ENCODE data around the gene PHC3.

Gene PHC3

DNA sequence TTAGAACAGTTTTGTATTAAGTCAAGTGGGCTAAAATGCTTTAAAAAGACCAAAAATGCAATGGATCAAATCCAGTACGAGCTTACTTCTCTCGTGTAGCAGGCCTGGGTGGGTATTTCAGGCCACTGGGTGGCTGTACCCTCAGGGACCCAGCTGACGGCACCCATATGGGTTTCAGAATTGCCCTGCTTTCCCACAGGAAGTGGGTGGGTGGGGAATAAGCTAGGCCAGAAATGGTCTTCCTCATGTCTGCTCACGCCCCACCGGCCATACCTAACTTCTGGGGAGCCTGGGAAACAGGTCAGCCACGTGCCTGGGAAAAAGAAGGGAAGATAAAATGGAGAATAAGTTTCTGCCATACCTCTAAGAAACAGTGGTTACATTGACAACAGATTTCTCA lies 123.4 kb downstream of the PHC3 start:
- Histone ChIP-seq H3K9me3 (ENCODE audit: control insufficient read depth in 2 of 2, low read length in 2 of 2) (no peaks in the 10 kb centered on the region), H3K4me1 (ENCODE audit: control insufficient read depth, insufficient read depth, low read length) (no peaks in the 10 kb centered on the region), H3K27ac (ENCODE audit: low read length) (no peak overlapping the region), H3K9ac (ENCODE audit: low read length in 2 of 2) (no peak overlapping the region), H3K36me3 (ENCODE audit: control insufficient read depth in 2 of 2, insufficient read depth in 2 of 2, low read length in 2 of 2) (no peaks in the 10 kb centered on the region), H3K27me3 (ENCODE audit: control insufficient read depth in 1 of 2, insufficient read depth in 2 of 2, low read length in 2 of 2) (no peaks in the 10 kb centered on the region), H3K4me3 (ENCODE audit: low read length in 2 of 2) (no peak overlapping the region)

GRCh38 chr3:170057550-170057949 lies 124.0 kb downstream of the PHC3 start:
- no peaks in the 10 kb centered on the region for H3K36me3 ChIP-seq (ENCODE audit: control insufficient read depth in 2 of 2, insufficient read depth in 2 of 2, low read length in 2 of 2)
- no peak overlapping the region for H3K9ac ChIP-seq (ENCODE audit: low read length in 2 of 2)
- no peaks in the 10 kb centered on the region for H3K9me3 ChIP-seq (ENCODE audit: control insufficient read depth in 2 of 2, low read length in 2 of 2)
- H3K27ac ChIP-seq (ENCODE audit: low read length) = no peak overlapping the region
- no peak overlapping the region for H3K4me3 ChIP-seq (ENCODE audit: low read length in 2 of 2)
- H3K27me3 ChIP-seq (ENCODE audit: control insufficient read depth in 1 of 2, insufficient read depth in 2 of 2, low read length in 2 of 2) = no peaks in the 10 kb centered on the region
- H3K4me1 ChIP-seq (ENCODE audit: control insufficient read depth, insufficient read depth, low read length) = no peaks in the 10 kb centered on the region

DNA sequence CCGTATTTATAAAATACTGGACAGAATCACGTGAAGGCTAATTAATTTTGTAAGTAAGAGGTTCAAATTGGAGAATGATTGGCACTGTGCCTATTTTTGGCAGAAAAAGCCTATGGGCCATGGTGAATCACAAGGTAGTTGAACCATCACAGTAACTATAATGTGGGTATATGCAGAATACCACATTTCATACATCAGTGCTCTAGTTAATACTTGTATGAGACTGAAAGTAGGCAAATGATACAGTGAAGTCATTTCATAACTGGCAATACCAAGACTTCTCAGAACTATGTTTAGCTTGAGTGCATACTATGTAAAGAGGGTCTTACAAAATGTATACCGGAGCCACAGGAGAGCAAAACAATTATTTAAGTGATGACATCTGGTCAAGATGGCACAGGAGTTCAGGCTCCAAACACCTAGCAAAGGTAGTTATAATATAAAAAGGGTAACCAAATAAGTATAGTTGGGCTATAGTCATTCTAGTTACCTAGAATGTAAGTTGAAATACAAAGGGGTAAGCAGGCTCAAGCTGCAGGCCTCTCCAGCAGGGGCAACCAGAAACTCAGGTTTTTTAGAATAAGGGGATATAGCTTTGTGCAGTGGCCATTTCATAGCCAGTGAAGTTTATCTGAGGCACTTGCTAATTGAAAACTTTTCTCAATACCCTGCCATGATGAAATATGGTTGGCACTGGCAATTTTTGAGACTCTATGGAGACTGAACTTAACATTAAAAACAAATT lies 124.7 kb downstream of the PHC3 start:
- H3K4me3 ChIP-seq (ENCODE audit: low read length in 2 of 2) = no peak overlapping the region
- H3K36me3 ChIP-seq (ENCODE audit: control insufficient read depth in 2 of 2, insufficient read depth in 2 of 2, low read length in 2 of 2) = no peaks in the 10 kb centered on the region
- no peaks in the 10 kb centered on the region for H3K9me3 ChIP-seq (ENCODE audit: control insufficient read depth in 2 of 2, low read length in 2 of 2)
- H3K27me3 ChIP-seq (ENCODE audit: control insufficient read depth in 1 of 2, insufficient read depth in 2 of 2, low read length in 2 of 2) = no peaks in the 10 kb centered on the region
- H3K4me1 ChIP-seq (ENCODE audit: control insufficient read depth, insufficient read depth, low read length) = no peaks in the 10 kb centered on the region
- no peak overlapping the region for H3K9ac ChIP-seq (ENCODE audit: low read length in 2 of 2)
- no peak overlapping the region for H3K27ac ChIP-seq (ENCODE audit: low read length)

GRCh38 chr3:170055209-170055608 lies 126.3 kb downstream of the PHC3 start:
- Histone ChIP-seq H3K9me3 (ENCODE audit: control insufficient read depth in 2 of 2, low read length in 2 of 2) (no peaks in the 10 kb centered on the region), H3K27ac (ENCODE audit: low read length) (no peak overlapping the region), H3K27me3 (ENCODE audit: control insufficient read depth in 1 of 2, insufficient read depth in 2 of 2, low read length in 2 of 2) (no peaks in the 10 kb centered on the region), H3K4me3 (ENCODE audit: low read length in 2 of 2) (no peak overlapping the region), H3K9ac (ENCODE audit: low read length in 2 of 2) (no peak overlapping the region), H3K36me3 (ENCODE audit: control insufficient read depth in 2 of 2, insufficient read depth in 2 of 2, low read length in 2 of 2) (no peaks in the 10 kb centered on the region), H3K4me1 (ENCODE audit: control insufficient read depth, insufficient read depth, low read length) (no peaks in the 10 kb centered on the region)

- Histone ChIP-seq H3K27ac (ENCODE audit: low read length) (no peak overlapping the region), H3K36me3 (ENCODE audit: control insufficient read depth in 2 of 2, insufficient read depth in 2 of 2, low read length in 2 of 2) (no peaks in the 10 kb centered on the region), H3K4me3 (ENCODE audit: low read length in 2 of 2) (no peak overlapping the region), H3K27me3 (ENCODE audit: control insufficient read depth in 1 of 2, insufficient read depth in 2 of 2, low read length in 2 of 2) (no peaks in the 10 kb centered on the region), H3K4me1 (ENCODE audit: control insufficient read depth, insufficient read depth, low read length) (no peaks in the 10 kb centered on the region), H3K9me3 (ENCODE audit: control insufficient read depth in 2 of 2, low read length in 2 of 2) (no peaks in the 10 kb centered on the region), H3K9ac (ENCODE audit: low read length in 2 of 2) (no peak overlapping the region)
Measured at GRCh38 chr3:170054204-170054603, 127.3 kb downstream of the PHC3 start.

GRCh38 chr3:170052398-170052797 lies 129.1 kb downstream of the PHC3 start:
- no peak overlapping the region for H3K9ac ChIP-seq (ENCODE audit: low read length in 2 of 2)
- H3K4me3 ChIP-seq (ENCODE audit: low read length in 2 of 2) = no peak overlapping the region
- no peak overlapping the region for H3K27ac ChIP-seq (ENCODE audit: low read length)
- no peaks in the 10 kb centered on the region for H3K27me3 ChIP-seq (ENCODE audit: control insufficient read depth in 1 of 2, insufficient read depth in 2 of 2, low read length in 2 of 2)
- no peaks in the 10 kb centered on the region for H3K36me3 ChIP-seq (ENCODE audit: control insufficient read depth in 2 of 2, insufficient read depth in 2 of 2, low read length in 2 of 2)
- no peaks in the 10 kb centered on the region for H3K4me1 ChIP-seq (ENCODE audit: control insufficient read depth, insufficient read depth, low read length)
- no peaks in the 10 kb centered on the region for H3K9me3 ChIP-seq (ENCODE audit: control insufficient read depth in 2 of 2, low read length in 2 of 2)

DNA sequence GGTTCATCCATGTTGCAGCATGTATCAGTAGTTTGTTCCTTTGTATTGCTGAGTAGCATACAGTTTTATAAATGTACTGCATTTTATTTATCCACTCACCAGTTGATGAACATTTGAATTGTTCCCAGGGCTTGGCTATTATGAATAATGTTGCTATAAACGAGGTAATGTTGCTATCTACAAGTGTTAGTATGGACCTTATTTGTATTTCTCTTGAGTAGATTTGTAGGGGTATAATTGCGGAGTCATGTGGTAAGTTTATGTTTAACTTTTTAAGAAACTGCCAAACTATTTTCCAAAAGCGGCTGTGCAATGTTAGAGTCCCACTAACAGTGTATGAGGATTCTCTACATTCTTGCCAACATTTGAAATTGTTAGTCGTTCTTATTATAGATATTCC lies 130.8 kb downstream of the PHC3 start:
- H3K4me1 ChIP-seq (ENCODE audit: control insufficient read depth, insufficient read depth, low read length) = no peaks in the 10 kb centered on the region
- H3K27ac ChIP-seq (ENCODE audit: low read length) = no peak overlapping the region
- H3K9me3 ChIP-seq (ENCODE audit: control insufficient read depth in 2 of 2, low read length in 2 of 2) = no peaks in the 10 kb centered on the region
- no peak overlapping the region for H3K9ac ChIP-seq (ENCODE audit: low read length in 2 of 2)
- H3K36me3 ChIP-seq (ENCODE audit: control insufficient read depth in 2 of 2, insufficient read depth in 2 of 2, low read length in 2 of 2) = no peaks in the 10 kb centered on the region
- H3K27me3 ChIP-seq (ENCODE audit: control insufficient read depth in 1 of 2, insufficient read depth in 2 of 2, low read length in 2 of 2) = no peaks in the 10 kb centered on the region
- H3K4me3 ChIP-seq (ENCODE audit: low read length in 2 of 2) = no peak overlapping the region

DNA sequence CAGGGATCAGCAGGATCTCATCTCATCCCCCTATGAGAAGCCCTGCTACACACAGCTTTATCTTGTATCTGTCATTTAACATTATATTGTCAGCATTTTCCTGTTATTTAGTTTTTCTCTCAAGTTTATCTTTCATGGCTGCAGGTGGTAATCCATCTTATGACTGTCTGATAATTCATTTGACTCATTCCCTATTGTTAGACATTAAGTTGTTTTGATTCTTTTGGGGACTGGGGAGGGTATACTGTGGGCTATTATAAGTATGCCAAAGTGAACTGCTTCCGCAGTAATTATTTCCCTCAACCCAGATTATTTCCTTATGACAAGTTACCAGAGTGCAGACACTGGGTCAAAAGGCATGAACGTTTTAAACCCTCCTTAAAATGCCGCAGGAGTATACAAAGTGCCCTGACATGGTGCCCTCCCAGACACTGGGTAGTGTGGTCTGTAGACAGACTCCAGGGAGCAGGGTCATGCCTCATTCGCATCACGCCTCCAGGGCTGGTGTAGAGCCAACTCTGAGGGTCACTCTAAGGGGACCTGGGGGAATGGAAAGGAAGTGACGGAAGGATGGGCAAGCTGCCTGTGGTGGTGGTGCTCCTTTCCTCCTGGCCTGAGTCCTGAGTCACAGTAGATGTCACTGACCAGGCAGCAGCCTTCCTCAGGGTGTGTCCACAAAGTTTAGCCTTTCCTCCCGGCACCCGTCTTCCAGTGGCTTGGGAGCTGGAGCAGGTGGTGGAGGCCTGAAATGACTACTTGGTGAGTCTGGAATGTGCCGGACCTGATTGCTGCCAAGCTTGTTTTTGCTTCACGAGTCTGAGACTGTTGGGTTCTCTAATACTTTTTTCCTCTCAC lies 132.2 kb downstream of the PHC3 start:
- Histone ChIP-seq H3K9ac (ENCODE audit: low read length in 2 of 2) (no peak overlapping the region), H3K27ac (ENCODE audit: low read length) (no peak overlapping the region), H3K9me3 (ENCODE audit: control insufficient read depth in 2 of 2, low read length in 2 of 2) (no peaks in the 10 kb centered on the region), H3K36me3 (ENCODE audit: control insufficient read depth in 2 of 2, insufficient read depth in 2 of 2, low read length in 2 of 2) (no peaks in the 10 kb centered on the region), H3K4me1 (ENCODE audit: control insufficient read depth, insufficient read depth, low read length) (no peaks in the 10 kb centered on the region), H3K4me3 (ENCODE audit: low read length in 2 of 2) (no peak overlapping the region), H3K27me3 (ENCODE audit: control insufficient read depth in 1 of 2, insufficient read depth in 2 of 2, low read length in 2 of 2) (no peaks in the 10 kb centered on the region)

GRCh38 chr3:170047133-170047404 lies 134.5 kb downstream of the PHC3 start:
- no peak overlapping the region for H3K9ac ChIP-seq (ENCODE audit: low read length in 2 of 2)
- peaks cover 3% of the 10 kb centered on the region in 2 donors for H3K27me3 ChIP-seq (ENCODE audit: control insufficient read depth in 1 of 2, insufficient read depth in 2 of 2, low read length in 2 of 2)
- no peaks in the 10 kb centered on the region for H3K36me3 ChIP-seq (ENCODE audit: control insufficient read depth in 2 of 2, insufficient read depth in 2 of 2, low read length in 2 of 2)
- no peaks in the 10 kb centered on the region for H3K9me3 ChIP-seq (ENCODE audit: control insufficient read depth in 2 of 2, low read length in 2 of 2)
- H3K4me1 ChIP-seq (ENCODE audit: control insufficient read depth, insufficient read depth, low read length) = no peaks in the 10 kb centered on the region
- H3K27ac ChIP-seq (ENCODE audit: low read length) = no peak overlapping the region
- H3K4me3 ChIP-seq (ENCODE audit: low read length in 2 of 2) = no peak overlapping the region

DNA sequence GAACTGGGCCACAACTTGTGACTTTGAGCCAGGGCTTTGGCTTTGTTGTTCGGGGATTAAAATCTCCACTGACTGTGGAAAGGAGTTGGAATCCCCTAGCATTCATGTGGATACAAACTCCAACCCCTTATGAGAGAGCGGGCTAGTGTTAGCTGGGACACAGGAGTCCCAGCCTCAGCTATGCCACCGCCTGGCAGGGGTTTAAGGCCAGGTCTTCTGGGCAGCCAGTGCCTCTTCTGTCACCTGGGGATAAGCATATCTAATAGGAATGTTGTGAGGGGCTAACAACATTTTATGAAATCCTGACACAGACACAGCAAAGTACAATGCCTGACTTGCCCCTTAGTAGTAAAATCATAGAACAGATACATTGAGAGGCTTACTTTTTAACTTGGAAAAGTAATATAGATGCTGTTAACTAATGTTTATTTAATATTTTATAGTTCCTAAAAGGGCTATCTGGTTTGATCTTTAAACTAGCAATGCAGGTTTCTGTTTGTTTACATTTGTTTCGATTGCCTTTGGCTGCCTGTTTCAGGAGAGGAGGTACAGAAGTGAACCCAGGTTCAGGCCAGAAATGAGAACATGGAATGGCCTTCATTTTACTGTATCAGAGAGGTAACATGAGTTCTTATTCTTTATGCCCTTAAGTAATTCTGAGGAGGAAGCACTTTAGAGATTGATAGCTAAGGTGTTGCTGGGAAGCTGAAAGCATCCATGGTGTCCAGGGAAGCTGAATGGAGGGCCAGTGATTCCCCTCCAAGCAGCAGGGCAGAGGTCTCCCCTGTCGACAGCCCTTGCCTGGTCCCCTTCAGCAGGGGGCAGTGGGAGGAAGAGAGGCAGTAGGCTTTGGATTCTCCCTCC lies 135.0 kb downstream of the PHC3 start:
- Histone ChIP-seq H3K9ac (ENCODE audit: low read length in 2 of 2) (no peak overlapping the region), H3K27ac (ENCODE audit: low read length) (no peak overlapping the region), H3K4me1 (ENCODE audit: control insufficient read depth, insufficient read depth, low read length) (no peaks in the 10 kb centered on the region), H3K27me3 (ENCODE audit: control insufficient read depth in 1 of 2, insufficient read depth in 2 of 2, low read length in 2 of 2) (peaks cover 3 to 5% of the 10 kb centered on the region in 2 donors), H3K36me3 (ENCODE audit: control insufficient read depth in 2 of 2, insufficient read depth in 2 of 2, low read length in 2 of 2) (no peaks in the 10 kb centered on the region), H3K4me3 (ENCODE audit: low read length in 2 of 2) (no peak overlapping the region), H3K9me3 (ENCODE audit: control insufficient read depth in 2 of 2, low read length in 2 of 2) (no peaks in the 10 kb centered on the region)

Data from stomach smooth muscle (tissue), 2 donors.